Measurements from ENCODE around the gene PLCB1. TPM values are rescaled to one million over a fixed set of nuclear protein-coding genes. Genes with fewer than 3 reads are reported as not detected.

Gene PLCB1
- total and polyA plus RNA-seq, 2 of the 4 experiments (the other 2 are of a cell fraction), result 5.6 to 16.1 TPM

DNA sequence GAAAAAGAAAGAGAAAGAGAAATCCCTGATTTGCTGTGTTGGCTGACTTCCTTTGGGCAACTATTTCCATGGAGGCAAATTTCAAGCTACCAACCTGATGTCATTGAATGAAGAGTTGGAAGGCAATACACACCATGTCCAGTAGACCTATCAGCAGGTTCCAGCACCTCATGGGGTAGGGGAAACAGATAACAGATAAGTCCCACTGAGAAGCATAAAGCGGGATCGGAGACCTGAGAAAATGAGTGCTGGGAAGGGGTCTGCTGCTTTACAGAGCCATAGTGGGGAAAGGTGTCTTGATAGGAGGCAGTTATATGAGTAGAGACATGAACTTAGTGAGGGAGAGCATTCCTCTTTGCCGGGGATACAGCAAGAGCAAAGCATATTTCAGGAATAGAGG, 244.9 kb downstream of the PLCB1 start:
- ATAC-seq (ENCODE audit: low read depth) (no peak), DNase-seq (no peak)
- no peak overlapping the region for H2BK120ac ChIP-seq (ENCODE audit: low read depth, low read length)
- intact Hi-C loops (cut with micrococcal nuclease) (no loop called here), in situ Hi-C loops (cut with MboI; ENCODE audit: low sequenced_read_pairs) (no loop called here), dilution Hi-C loops (cut with HindIII; ENCODE audit: low sequenced_read_pairs, unreplicated experiment) (no loop called here)
- WGBS, 2 experiments (ENCODE audit: extremely low coverage in 2 of 2, insufficient read length in 1 of 2), result 100% methylated on average over 1 of the region's 3 CpGs; no CpG with 5 or more reads in 1 of the 2 experiments
- no peak overlapping the region for H3K27ac ChIP-seq (ENCODE audit: insufficient read depth, low read length)
- no peak overlapping the region for H4K91ac ChIP-seq (ENCODE audit: insufficient read depth, low read depth, low read length)
- H3K18ac ChIP-seq (ENCODE audit: low read depth, low read length), result no peak overlapping the region
- H3K4me1 ChIP-seq (ENCODE audit: control insufficient read depth, insufficient read depth, low read length), result no peaks in the 10 kb centered on the region
- no peaks in the 10 kb centered on the region for H3K36me3 ChIP-seq (ENCODE audit: control insufficient read depth, insufficient read depth, low read length)
- no peak overlapping the region for H4K5ac ChIP-seq (ENCODE audit: low read depth, low read length)
- H4K20me1 ChIP-seq (ENCODE audit: insufficient read depth, low read length), result no peaks in the 10 kb centered on the region
- H3K9me1 ChIP-seq (ENCODE audit: insufficient read depth, low read length), result no peaks in the 10 kb centered on the region
- ChIA-PET POLR2A (ENCODE audit: unreplicated experiment) (no interaction called here), CTCF (interaction anchor here (0.6 kb wide), 1 partner anchor 229 kb away, joined by 3 read pairs; no protein-coding TSS in a partner anchor)
- no peak overlapping the region for H2BK5ac ChIP-seq (ENCODE audit: low read depth, low read length, poor library complexity, severe bottlenecking)
- no peak overlapping the region for H2BK15ac ChIP-seq (ENCODE audit: low read depth, low read length)
- H3K27me3 ChIP-seq (ENCODE audit: control insufficient read depth, insufficient read depth, low read length), result no peaks in the 10 kb centered on the region
- BruUV-seq (replicated peaks), result no TSS peak
- H2AK9ac ChIP-seq (replicated peaks; ENCODE audit: low read depth, low read length, poor library complexity), result no peak overlapping the region
- no peak overlapping the region for H4K8ac ChIP-seq (ENCODE audit: low read depth in 2 of 2, low read length in 2 of 2)
- H3K4me3 ChIP-seq (ENCODE audit: insufficient read depth, low read depth, low read length), result no peak overlapping the region
- H3K56ac ChIP-seq (ENCODE audit: extremely low read depth, insufficient read depth, low read length), result no peak overlapping the region
- H3K9me3 ChIP-seq (ENCODE audit: control insufficient read depth, insufficient read depth, low read length), result no peaks in the 10 kb centered on the region
- no peak overlapping the region for H2AFZ ChIP-seq (replicated peaks; ENCODE audit: low read length, poor library complexity)
- no peak overlapping the region for H3K4me2 ChIP-seq (ENCODE audit: low read depth, low read length)
- no peak overlapping the region for H3K9ac ChIP-seq (ENCODE audit: low read depth, low read length)
- H3K14ac ChIP-seq (replicated peaks; ENCODE audit: low read depth, low read length), result no peak overlapping the region
- no peak overlapping the region for H2AK5ac ChIP-seq (ENCODE audit: low read depth, low read length)
- no peak overlapping the region for H3K4ac ChIP-seq (ENCODE audit: low read depth, low read length)
- H3K79me1 ChIP-seq (ENCODE audit: low read depth in 1 of 2, low read length in 2 of 2), result no peaks in the 10 kb centered on the region
- no peak overlapping the region for H2BK20ac ChIP-seq (ENCODE audit: low read depth, low read length)
- H3K23ac ChIP-seq (ENCODE audit: low read depth, low read length), result no peak overlapping the region
- TF ChIP-seq CEBPB (IDR thresholded peaks at IDR 0.05; ENCODE audit: low read depth, low read length) (no peak), POLR2A (IDR thresholded peaks at IDR 0.05; ENCODE audit: low read depth, low read length) (no peak), MAZ (IDR thresholded peaks at IDR 0.05; ENCODE audit: borderline replicate concordance, low read depth, low read length) (no peak), MAFK (IDR thresholded peaks at IDR 0.05; ENCODE audit: low read depth, low read length) (no peak), BHLHE40 (IDR thresholded peaks at IDR 0.05; ENCODE audit: low read depth, low read length) (no peak), CHD1 (IDR thresholded peaks at IDR 0.05; ENCODE audit: low read depth, low read length) (no peak), NFE2L2 (IDR thresholded peaks at IDR 0.05; ENCODE audit: low read depth, low read length) (no peak), SMC3 (IDR thresholded peaks at IDR 0.05; ENCODE audit: low read depth, low read length) (no peak), RFX5 (IDR thresholded peaks at IDR 0.05; ENCODE audit: low read depth, low read length) (no peak), RCOR1 (IDR thresholded peaks at IDR 0.05; ENCODE audit: insufficient replicate concordance, low read length) (no peak)
- TF ChIP-seq, protein P1, sequence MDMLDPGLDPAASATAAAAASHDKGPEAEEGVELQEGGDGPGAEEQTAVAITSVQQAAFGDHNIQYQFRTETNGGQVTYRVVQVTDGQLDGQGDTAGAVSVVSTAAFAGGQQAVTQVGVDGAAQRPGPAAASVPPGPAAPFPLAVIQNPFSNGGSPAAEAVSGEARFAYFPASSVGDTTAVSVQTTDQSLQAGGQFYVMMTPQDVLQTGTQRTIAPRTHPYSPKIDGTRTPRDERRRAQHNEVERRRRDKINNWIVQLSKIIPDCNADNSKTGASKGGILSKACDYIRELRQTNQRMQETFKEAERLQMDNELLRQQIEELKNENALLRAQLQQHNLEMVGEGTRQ (IDR thresholded peaks at IDR 0.05; ENCODE audit: low read depth, low read length), result no peak
- TF ChIP-seq, protein P2, sequence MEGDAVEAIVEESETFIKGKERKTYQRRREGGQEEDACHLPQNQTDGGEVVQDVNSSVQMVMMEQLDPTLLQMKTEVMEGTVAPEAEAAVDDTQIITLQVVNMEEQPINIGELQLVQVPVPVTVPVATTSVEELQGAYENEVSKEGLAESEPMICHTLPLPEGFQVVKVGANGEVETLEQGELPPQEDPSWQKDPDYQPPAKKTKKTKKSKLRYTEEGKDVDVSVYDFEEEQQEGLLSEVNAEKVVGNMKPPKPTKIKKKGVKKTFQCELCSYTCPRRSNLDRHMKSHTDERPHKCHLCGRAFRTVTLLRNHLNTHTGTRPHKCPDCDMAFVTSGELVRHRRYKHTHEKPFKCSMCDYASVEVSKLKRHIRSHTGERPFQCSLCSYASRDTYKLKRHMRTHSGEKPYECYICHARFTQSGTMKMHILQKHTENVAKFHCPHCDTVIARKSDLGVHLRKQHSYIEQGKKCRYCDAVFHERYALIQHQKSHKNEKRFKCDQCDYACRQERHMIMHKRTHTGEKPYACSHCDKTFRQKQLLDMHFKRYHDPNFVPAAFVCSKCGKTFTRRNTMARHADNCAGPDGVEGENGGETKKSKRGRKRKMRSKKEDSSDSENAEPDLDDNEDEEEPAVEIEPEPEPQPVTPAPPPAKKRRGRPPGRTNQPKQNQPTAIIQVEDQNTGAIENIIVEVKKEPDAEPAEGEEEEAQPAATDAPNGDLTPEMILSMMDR (conservative IDR thresholded peaks at IDR 0.05; ENCODE audit: low read depth, low read length), result no peak
